H1 (cell line): Measurements from ENCODE around the gene SCNN1B. TPM values are rescaled to one million over a fixed set of nuclear protein-coding genes. Genes with fewer than 3 reads are reported as not detected.

Source experiments
- CBX5 ChIP-seq: fragments of 300-800, 300-1000 bp; sonication (generic); IDR thresholded peaks from 2 replicates; pipeline ENCODE4 v1.7.1; 2016; ENCODE audit warnings: antibody characterized with exemption, low read length, low read depth
- EP300 ChIP-seq, 2 experiments: IDR thresholded peaks; 1 replicate in 1 of 2; 2 replicates in 1 of 2; pipeline ENCODE4 v1.6.1; 2011 to 2012; ENCODE audit warnings: low read depth in 2 of 2, low read length in 2 of 2, mild to moderate bottlenecking in 2 of 2, borderline replicate concordance in 1 of 2, inconsistent platforms in 1 of 2, moderate library complexity in 1 of 2
- SIRT6 ChIP-seq: IDR thresholded peaks from one replicate; pipeline ENCODE4 v1.7.1; 2012; ENCODE audit warnings: low read length, inconsistent platforms
- polyA plus RNA-seq, 7 experiments: library from polyadenylated mRNA; depleted of rRNA in 3 of 7; stranded (reverse) in 5 of 7; unstranded in 2 of 7; fragments of >200 nt in 5 of 7; fragments of 200-250 nt in 2 of 7; gene quantifications; 1 replicate in 5 of 7; 2 replicates in 1 of 7; 4 replicates in 1 of 7; pipeline versions ENCODE4 v1.2.1 to v1.2.3, GENCODE V29; 2011 to 2013; ENCODE audit warnings: missing spikeins in 2 of 7, mixed read lengths in 2 of 7
- total RNA-seq: library from RNA; stranded (reverse); fragmentation: NEBNext Ultra II Directional; extraction: Animal tissue kit (Norgen Biotek cat#: 25700); gene quantifications from 2 replicates; pipeline ENCODE4 v1.2.1, GENCODE V29; 2021
- TF ChIP-seq, protein P1 (sequence below): fragments of 300-600 bp; sonication (generic); IDR thresholded peaks from 2 replicates; pipeline ENCODE4 v1.7.1; 2012; ENCODE audit warnings: low read length, moderate library complexity, mild to moderate bottlenecking, inconsistent platforms; ENCODE audit not compliant: insufficient replicate concordance
- TF ChIP-seq, protein P2 (sequence below), 3 experiments: IDR thresholded peaks; 1 replicate in 2 of 3; 2 replicates in 1 of 3; pipeline versions ENCODE4 v1.5.1 to v1.6.1; 2011; ENCODE audit warnings: low read length in 3 of 3, mild to moderate bottlenecking in 3 of 3, inconsistent platforms in 2 of 3, low read depth in 1 of 3, moderate library complexity in 1 of 3; ENCODE audit not compliant: insufficient read depth in 1 of 3; ENCODE audit errors: control extremely low read depth in 1 of 3

SCNN1B gene
- total and polyA plus RNA-seq, 2 of the 8 experiments (the other 6 are each of a cell fraction or from before 2014, with no cell fraction given) = 0.20 to 0.95 TPM

DNA sequence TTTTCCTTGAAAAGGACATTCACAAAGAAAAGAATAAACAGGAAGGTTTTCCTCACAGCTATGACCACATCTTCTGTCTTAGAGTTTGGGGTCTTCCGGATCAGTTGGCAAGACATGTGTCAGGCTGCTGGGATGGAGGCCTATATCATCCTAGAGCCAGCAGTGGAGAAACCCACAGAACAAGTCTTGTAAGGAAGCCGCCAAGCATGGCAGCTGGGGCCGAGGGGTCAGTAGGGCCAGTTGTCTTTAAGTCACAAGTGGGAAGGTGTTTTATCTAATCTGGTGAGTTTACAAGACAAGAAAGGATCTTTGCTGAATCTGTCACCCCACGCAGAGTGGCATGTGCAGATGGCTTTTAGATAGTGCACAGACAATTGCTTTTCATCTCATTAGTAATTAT, 25.7 kb downstream of the SCNN1B start (continued):
- no peak for TF ChIP-seq CBX5
- TF ChIP-seq EP300 (IDR thresholded peaks at IDR 0.05; ENCODE audit: borderline replicate concordance in 1 of 2, low read depth in 2 of 2, low read length in 2 of 2) = no peak
- TF ChIP-seq, protein P1, sequence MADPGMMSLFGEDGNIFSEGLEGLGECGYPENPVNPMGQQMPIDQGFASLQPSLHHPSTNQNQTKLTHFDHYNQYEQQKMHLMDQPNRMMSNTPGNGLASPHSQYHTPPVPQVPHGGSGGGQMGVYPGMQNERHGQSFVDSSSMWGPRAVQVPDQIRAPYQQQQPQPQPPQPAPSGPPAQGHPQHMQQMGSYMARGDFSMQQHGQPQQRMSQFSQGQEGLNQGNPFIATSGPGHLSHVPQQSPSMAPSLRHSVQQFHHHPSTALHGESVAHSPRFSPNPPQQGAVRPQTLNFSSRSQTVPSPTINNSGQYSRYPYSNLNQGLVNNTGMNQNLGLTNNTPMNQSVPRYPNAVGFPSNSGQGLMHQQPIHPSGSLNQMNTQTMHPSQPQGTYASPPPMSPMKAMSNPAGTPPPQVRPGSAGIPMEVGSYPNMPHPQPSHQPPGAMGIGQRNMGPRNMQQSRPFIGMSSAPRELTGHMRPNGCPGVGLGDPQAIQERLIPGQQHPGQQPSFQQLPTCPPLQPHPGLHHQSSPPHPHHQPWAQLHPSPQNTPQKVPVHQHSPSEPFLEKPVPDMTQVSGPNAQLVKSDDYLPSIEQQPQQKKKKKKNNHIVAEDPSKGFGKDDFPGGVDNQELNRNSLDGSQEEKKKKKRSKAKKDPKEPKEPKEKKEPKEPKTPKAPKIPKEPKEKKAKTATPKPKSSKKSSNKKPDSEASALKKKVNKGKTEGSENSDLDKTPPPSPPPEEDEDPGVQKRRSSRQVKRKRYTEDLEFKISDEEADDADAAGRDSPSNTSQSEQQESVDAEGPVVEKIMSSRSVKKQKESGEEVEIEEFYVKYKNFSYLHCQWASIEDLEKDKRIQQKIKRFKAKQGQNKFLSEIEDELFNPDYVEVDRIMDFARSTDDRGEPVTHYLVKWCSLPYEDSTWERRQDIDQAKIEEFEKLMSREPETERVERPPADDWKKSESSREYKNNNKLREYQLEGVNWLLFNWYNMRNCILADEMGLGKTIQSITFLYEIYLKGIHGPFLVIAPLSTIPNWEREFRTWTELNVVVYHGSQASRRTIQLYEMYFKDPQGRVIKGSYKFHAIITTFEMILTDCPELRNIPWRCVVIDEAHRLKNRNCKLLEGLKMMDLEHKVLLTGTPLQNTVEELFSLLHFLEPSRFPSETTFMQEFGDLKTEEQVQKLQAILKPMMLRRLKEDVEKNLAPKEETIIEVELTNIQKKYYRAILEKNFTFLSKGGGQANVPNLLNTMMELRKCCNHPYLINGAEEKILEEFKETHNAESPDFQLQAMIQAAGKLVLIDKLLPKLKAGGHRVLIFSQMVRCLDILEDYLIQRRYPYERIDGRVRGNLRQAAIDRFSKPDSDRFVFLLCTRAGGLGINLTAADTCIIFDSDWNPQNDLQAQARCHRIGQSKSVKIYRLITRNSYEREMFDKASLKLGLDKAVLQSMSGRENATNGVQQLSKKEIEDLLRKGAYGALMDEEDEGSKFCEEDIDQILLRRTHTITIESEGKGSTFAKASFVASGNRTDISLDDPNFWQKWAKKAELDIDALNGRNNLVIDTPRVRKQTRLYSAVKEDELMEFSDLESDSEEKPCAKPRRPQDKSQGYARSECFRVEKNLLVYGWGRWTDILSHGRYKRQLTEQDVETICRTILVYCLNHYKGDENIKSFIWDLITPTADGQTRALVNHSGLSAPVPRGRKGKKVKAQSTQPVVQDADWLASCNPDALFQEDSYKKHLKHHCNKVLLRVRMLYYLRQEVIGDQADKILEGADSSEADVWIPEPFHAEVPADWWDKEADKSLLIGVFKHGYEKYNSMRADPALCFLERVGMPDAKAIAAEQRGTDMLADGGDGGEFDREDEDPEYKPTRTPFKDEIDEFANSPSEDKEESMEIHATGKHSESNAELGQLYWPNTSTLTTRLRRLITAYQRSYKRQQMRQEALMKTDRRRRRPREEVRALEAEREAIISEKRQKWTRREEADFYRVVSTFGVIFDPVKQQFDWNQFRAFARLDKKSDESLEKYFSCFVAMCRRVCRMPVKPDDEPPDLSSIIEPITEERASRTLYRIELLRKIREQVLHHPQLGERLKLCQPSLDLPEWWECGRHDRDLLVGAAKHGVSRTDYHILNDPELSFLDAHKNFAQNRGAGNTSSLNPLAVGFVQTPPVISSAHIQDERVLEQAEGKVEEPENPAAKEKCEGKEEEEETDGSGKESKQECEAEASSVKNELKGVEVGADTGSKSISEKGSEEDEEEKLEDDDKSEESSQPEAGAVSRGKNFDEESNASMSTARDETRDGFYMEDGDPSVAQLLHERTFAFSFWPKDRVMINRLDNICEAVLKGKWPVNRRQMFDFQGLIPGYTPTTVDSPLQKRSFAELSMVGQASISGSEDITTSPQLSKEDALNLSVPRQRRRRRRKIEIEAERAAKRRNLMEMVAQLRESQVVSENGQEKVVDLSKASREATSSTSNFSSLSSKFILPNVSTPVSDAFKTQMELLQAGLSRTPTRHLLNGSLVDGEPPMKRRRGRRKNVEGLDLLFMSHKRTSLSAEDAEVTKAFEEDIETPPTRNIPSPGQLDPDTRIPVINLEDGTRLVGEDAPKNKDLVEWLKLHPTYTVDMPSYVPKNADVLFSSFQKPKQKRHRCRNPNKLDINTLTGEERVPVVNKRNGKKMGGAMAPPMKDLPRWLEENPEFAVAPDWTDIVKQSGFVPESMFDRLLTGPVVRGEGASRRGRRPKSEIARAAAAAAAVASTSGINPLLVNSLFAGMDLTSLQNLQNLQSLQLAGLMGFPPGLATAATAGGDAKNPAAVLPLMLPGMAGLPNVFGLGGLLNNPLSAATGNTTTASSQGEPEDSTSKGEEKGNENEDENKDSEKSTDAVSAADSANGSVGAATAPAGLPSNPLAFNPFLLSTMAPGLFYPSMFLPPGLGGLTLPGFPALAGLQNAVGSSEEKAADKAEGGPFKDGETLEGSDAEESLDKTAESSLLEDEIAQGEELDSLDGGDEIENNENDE = no peak
- TF ChIP-seq, protein P2, sequence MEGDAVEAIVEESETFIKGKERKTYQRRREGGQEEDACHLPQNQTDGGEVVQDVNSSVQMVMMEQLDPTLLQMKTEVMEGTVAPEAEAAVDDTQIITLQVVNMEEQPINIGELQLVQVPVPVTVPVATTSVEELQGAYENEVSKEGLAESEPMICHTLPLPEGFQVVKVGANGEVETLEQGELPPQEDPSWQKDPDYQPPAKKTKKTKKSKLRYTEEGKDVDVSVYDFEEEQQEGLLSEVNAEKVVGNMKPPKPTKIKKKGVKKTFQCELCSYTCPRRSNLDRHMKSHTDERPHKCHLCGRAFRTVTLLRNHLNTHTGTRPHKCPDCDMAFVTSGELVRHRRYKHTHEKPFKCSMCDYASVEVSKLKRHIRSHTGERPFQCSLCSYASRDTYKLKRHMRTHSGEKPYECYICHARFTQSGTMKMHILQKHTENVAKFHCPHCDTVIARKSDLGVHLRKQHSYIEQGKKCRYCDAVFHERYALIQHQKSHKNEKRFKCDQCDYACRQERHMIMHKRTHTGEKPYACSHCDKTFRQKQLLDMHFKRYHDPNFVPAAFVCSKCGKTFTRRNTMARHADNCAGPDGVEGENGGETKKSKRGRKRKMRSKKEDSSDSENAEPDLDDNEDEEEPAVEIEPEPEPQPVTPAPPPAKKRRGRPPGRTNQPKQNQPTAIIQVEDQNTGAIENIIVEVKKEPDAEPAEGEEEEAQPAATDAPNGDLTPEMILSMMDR (IDR thresholded peaks at IDR 0.05; ENCODE audit: control extremely low read depth in 1 of 3, insufficient read depth in 1 of 3, low read depth in 1 of 3, low read length in 3 of 3) = no peak
- TF ChIP-seq SIRT6 = no peak
